Thoracic aorta (tissue), 2 donors: ENCODE results near the gene SYTL3. TPM values are rescaled to one million over a fixed set of nuclear protein-coding genes. Genes with fewer than 3 reads are reported as not detected.

ENCODE experiments used
- ATAC-seq: fragments of 150-250 bp; one replicate; pipeline ENCODE4 v1.8.0; 2017; ENCODE audit warnings: low read depth; ENCODE audit not compliant: insufficient number of reproducible peaks, low FRiP score
- DNase-seq: peaks from one replicate; pipeline ENCODE4 v3.0.0-alpha.2; 2020; ENCODE audit warnings: low spot score
- H3K27ac ChIP-seq, 2 donors: fragments of 200-600 bp; sonication (generic); 1 replicate in 1 of 2; 2 replicates in 1 of 2; pipeline ENCODE4 v1.5.1; 2016; ENCODE audit warnings: mild to moderate bottlenecking in 2 of 2, moderate library complexity in 2 of 2
- H3K27me3 ChIP-seq: fragments of 200-600 bp; sonication (generic); replicated peaks from 2 replicates; pipeline ENCODE4 v1.6.0; 2016; ENCODE audit warnings: mild to moderate bottlenecking; ENCODE audit not compliant: insufficient read depth
- H3K36me3 ChIP-seq: fragments of 200-600 bp; sonication (generic); one replicate; pipeline ENCODE4 v1.5.1; 2016
- H3K4me1 ChIP-seq, 2 donors: fragments of 200-600 bp; sonication (generic); 1 replicate in 1 of 2; 2 replicates in 1 of 2; pipeline versions ENCODE4 v1.5.1 to v1.6.0; 2016; ENCODE audit warnings: low read depth in 2 of 2, mild to moderate bottlenecking in 1 of 2; ENCODE audit not compliant: control insufficient read depth in 1 of 2
- H3K4me3 ChIP-seq: fragments of 200-600 bp; sonication (generic); 2 replicates; pipeline ENCODE4 v1.5.1; 2016; ENCODE audit warnings: mild to moderate bottlenecking
- H3K9me3 ChIP-seq: fragments of 200-600 bp; sonication (generic); 2 replicates; pipeline ENCODE4 v1.5.1; 2016
- CTCF ChIP-seq: fragments of 200-600 bp; sonication (generic); IDR thresholded peaks from one replicate; pipeline ENCODE4 v1.5.1; 2019; ENCODE audit warnings: antibody characterized with exemption
- total RNA-seq, 2 donors: library from RNA; depleted of rRNA; stranded (reverse); fragments of >200 nt; gene quantifications; one replicate each; pipeline versions ENCODE4 v1.1.0 to v1.2.3, GENCODE V29; 2016

Gene SYTL3
- total RNA-seq, 2 donors from 2014 or later = 7.1 to 9.6 TPM

- H3K4me1 ChIP-seq = no peaks in the 10 kb centered on the region
- no peaks in the 10 kb centered on the region for H3K36me3 ChIP-seq
- DNase-seq (no peak), ATAC-seq (no peak)
- peaks cover 7% of the 10 kb centered on the region for H3K9me3 ChIP-seq
- H3K27me3 ChIP-seq = no peaks in the 10 kb centered on the region
- no peak for TF ChIP-seq CTCF
- H3K4me3 ChIP-seq = no peak overlapping the region
- H3K27ac ChIP-seq = no peak overlapping the region
These were observed 85.2 kb downstream of the SYTL3 start for GRCh38 chr6:158735009-158735408.

GRCh38 chr6:158737082-158737709, 87.3 kb downstream of the SYTL3 start:
- Histone ChIP-seq H3K4me1 (no peaks in the 10 kb centered on the region), H3K27ac (no peak overlapping the region), H3K36me3 (no peaks in the 10 kb centered on the region), H3K4me3 (no peak overlapping the region), H3K9me3 (peaks cover 7% of the 10 kb centered on the region), H3K27me3 (no peaks in the 10 kb centered on the region)
- no peak for DNase-seq
- TF ChIP-seq CTCF = no peak
- ATAC-seq = no peak

- Histone ChIP-seq H3K4me3 (no peak overlapping the region), H3K27me3 (no peaks in the 10 kb centered on the region), H3K4me1 (no peaks in the 10 kb centered on the region), H3K9me3 (peaks cover 7% of the 10 kb centered on the region), H3K27ac (no peak overlapping the region), H3K36me3 (no peaks in the 10 kb centered on the region)
- DNase-seq (no peak), ATAC-seq (no peak)
- TF ChIP-seq CTCF = no peak
These were observed 88.1 kb downstream of the SYTL3 start for GRCh38 chr6:158737710-158738615.

- no peaks in the 10 kb centered on the region for H3K27me3 ChIP-seq
- H3K4me1 ChIP-seq = no peaks in the 10 kb centered on the region
- DNase-seq = no peak
- H3K36me3 ChIP-seq = no peaks in the 10 kb centered on the region
- H3K9me3 ChIP-seq = peaks cover 6% of the 10 kb centered on the region
- no peak for TF ChIP-seq CTCF
- no peak overlapping the region for H3K27ac ChIP-seq
- ATAC-seq = no peak
- no peak overlapping the region for H3K4me3 ChIP-seq
These were observed 89.8 kb downstream of the SYTL3 start for GRCh38 chr6:158739673-158740072.

GRCh38 chr6:158743033-158743651, 93.3 kb downstream of the SYTL3 start:
- Histone ChIP-seq H3K27me3 (no peaks in the 10 kb centered on the region), H3K4me3 (no peak overlapping the region), H3K36me3 (no peaks in the 10 kb centered on the region), H3K27ac (no peak overlapping the region), H3K4me1 (no peaks in the 10 kb centered on the region), H3K9me3 (peaks cover 4% of the 10 kb centered on the region)
- no peak for TF ChIP-seq CTCF
- no peak for ATAC-seq
- DNase-seq = no peak
